Activated T-helper 1 cell treated with anti-CD3 and anti-CD28 coated beads, Interleukin-12 subunit alpha, Interleukin-12 subunit beta, Interleukin-2, Interleukin-4 antibody, amounts not matched to agents 30 ng/mL and 10 ng/mL and 1 ng/mL, durations not matched to agents 14 hours and 24 hours and 36 hours (primary cell): ENCODE measurements around the gene GNB5. TPM values are rescaled to one million over a fixed set of nuclear protein-coding genes. Genes with fewer than 3 reads are reported as not detected.
A peak's percentile ranks its signal among the peaks of the same experiment; 100 is the strongest.

ENCODE experiments used
- DNase-seq: peaks from one replicate; pipeline ENCODE4 v3.0.0; 2021; ENCODE audit warnings: low spot score
- H3K27ac Mint-ChIP-seq: one replicate; pipeline ENCODE4 v1.8.0; 2021; ENCODE audit warnings: mild to moderate bottlenecking, mixed read lengths
- H3K27me3 Mint-ChIP-seq: one replicate; pipeline ENCODE4 v1.8.0; 2022; ENCODE audit warnings: mild to moderate bottlenecking, moderate library complexity, mixed read lengths; ENCODE audit not compliant: insufficient read depth
- H3K36me3 Mint-ChIP-seq: one replicate; pipeline ENCODE4 v1.8.0; 2021; ENCODE audit warnings: low read depth, mixed read lengths
- H3K4me1 Mint-ChIP-seq: one replicate; pipeline ENCODE4 v1.8.0; 2021; ENCODE audit warnings: low read depth, mixed read lengths
- H3K4me3 Mint-ChIP-seq: one replicate; pipeline ENCODE4 v1.8.0; 2021; ENCODE audit warnings: mild to moderate bottlenecking, moderate library complexity, mixed read lengths
- H3K9me3 Mint-ChIP-seq: one replicate; pipeline ENCODE4 v1.8.0; 2021; ENCODE audit warnings: mixed read lengths
- intact Hi-C: fragments of 100-400 bp; cut with micrococcal nuclease; formaldehyde crosslinking; loops from one replicate; pipeline ENCODE4 v1.15.1; 2024
- total RNA-seq: library from RNA; stranded (reverse); gene quantifications from 2 replicates; pipeline ENCODE4 v1.2.3, GENCODE V29; 2022

Gene GNB5
- total RNA-seq, 1 donor from 2014 or later: 17.0 TPM

DNA sequence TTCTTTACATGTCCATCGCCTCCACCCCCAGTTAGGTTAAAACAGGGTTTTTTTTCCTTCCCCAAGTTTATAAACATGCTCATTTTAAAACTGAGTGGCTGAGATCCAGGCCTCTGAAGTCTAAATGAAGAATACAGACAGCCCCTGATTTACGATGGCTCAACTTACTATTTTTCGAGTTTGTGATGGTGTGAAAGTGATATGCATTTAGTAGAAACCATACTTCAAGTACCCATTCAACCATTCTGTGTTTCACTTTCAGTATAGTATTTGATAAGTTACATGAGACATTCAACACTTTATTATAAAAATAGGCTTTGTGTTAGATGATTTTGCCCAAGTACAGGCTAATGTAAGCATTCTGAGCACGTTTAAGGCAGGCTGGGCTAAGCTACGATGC, 30.5 kb upstream of the GNB5 start:
- Mint-ChIP-seq H3K4me1 (peaks cover 42% of the 10 kb centered on the region), H3K27ac (peak overlapping the region; percentile 66), H3K36me3 (no peaks in the 10 kb centered on the region), H3K27me3 (no peaks in the 10 kb centered on the region), H3K4me3 (peak overlapping the region; percentile 76), H3K9me3 (no peaks in the 10 kb centered on the region)
- DNase-seq: no peak
- intact Hi-C loops: loop anchor here (10.0 kb wide), 1 partner anchor 107 kb away; the partner anchor contains the start of gene BCL2L10

DNA sequence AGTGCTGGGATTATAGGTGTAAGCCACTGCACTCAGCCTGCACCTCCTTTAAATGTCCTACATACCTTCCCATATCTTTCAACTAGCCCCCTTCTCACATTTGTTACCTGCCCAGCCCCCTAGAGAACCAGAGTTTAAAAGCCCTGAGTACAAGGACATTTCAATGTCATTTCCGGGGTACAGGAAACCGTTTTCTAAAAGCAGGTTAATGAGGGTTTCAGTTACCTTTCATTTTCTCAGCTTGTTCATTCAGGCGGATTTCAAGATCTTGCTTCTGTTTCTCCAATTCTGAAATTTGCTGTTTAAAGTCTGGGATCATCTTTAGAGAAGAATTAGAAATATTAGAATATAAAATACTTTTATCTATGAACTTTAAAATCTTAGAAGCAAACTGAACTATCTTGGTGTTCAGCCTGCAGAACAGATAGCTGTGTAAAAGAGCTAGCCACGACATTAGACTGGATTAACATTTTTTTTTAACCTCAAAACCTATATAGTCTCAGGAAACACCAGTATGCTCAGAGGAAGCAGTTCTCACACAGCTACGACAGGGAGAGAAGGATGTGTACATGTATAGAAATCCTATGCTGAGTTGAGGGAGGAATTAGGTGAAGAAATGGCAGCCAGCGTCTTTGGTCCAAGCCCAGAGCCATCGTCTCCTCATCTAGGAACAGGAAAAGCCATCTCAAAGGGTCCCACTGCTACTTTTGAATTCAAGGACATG, 29.9 kb upstream of the GNB5 start:
- no peaks in the 10 kb centered on the region for H3K27me3 Mint-ChIP-seq
- no peaks in the 10 kb centered on the region for H3K9me3 Mint-ChIP-seq
- H3K4me1 Mint-ChIP-seq: peaks cover 42% of the 10 kb centered on the region
- H3K4me3 Mint-ChIP-seq: peak overlapping the region; percentile 76
- H3K36me3 Mint-ChIP-seq: no peaks in the 10 kb centered on the region
- DNase-seq: no peak
- peak overlapping the region; percentile 66 for H3K27ac Mint-ChIP-seq
- intact Hi-C loops: loop anchor here (10.0 kb wide), 1 partner anchor 106 kb away; the partner anchor contains the start of gene BCL2L10

- H3K27ac Mint-ChIP-seq: no peak overlapping the region
- intact Hi-C loops: loop anchor here (10.0 kb wide), 1 partner anchor 105 kb away; the partner anchor contains the start of gene BCL2L10
- H3K4me3 Mint-ChIP-seq: no peak overlapping the region
- no peak for DNase-seq
- H3K4me1 Mint-ChIP-seq: peaks cover 40% of the 10 kb centered on the region
- H3K27me3 Mint-ChIP-seq: no peaks in the 10 kb centered on the region
- no peaks in the 10 kb centered on the region for H3K36me3 Mint-ChIP-seq
- H3K9me3 Mint-ChIP-seq: no peaks in the 10 kb centered on the region
Observed at GRCh38 chr15:52220251-52220650, 29.1 kb upstream of the GNB5 start.

DNA sequence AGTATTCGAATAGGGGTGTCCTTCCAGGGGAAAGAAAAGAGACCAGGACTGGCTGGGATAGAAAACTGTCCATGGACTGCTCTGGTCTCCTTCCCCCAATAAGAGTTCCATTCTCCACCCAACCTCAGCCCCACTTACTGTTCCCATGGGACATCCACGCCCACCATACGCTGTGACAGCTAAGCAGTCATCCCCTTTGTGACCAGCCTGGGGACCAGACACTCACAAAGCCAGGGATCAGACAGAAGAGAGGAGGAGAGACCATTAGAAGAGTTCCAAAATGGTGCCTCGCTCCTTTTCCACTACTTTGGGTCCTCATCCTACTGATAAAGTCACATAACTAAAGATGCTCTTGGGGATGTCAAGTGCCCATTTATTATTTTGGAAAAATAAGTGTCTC, 27.6 kb upstream of the GNB5 start:
- Mint-ChIP-seq H3K4me3 (no peak overlapping the region), H3K4me1 (peaks cover 29% of the 10 kb centered on the region), H3K36me3 (no peaks in the 10 kb centered on the region), H3K27me3 (no peaks in the 10 kb centered on the region), H3K27ac (no peak overlapping the region), H3K9me3 (no peaks in the 10 kb centered on the region)
- intact Hi-C loops: no loop called here
- DNase-seq: no peak

DNA sequence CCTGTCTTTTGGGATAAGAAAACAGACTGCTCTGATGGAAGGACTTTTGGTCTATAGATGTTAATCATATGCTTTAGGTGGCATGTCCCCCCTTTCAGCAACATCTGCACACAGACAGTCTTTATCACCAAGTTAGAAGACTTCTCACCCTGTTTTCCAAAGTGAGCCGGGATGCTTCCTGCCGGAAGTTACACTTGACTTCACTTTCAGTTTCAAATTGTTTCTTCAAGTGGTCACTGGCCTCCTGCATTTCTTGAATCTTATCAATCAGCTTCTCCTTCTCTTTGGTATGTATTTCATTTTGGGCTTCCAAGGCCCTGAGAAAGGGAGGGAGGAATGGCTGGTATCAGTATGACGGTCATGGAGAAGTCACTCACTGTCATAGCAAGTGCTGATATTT, 27.2 kb upstream of the GNB5 start:
- H3K4me1 Mint-ChIP-seq: peaks cover 24% of the 10 kb centered on the region
- H3K9me3 Mint-ChIP-seq: no peaks in the 10 kb centered on the region
- no peak overlapping the region for H3K4me3 Mint-ChIP-seq
- no peak for DNase-seq
- no peaks in the 10 kb centered on the region for H3K36me3 Mint-ChIP-seq
- no peaks in the 10 kb centered on the region for H3K27me3 Mint-ChIP-seq
- intact Hi-C loops: no loop called here
- no peak overlapping the region for H3K27ac Mint-ChIP-seq

- Mint-ChIP-seq H3K4me1 (peaks cover 16% of the 10 kb centered on the region), H3K27ac (no peak overlapping the region), H3K9me3 (no peaks in the 10 kb centered on the region), H3K36me3 (no peaks in the 10 kb centered on the region), H3K4me3 (no peak overlapping the region), H3K27me3 (no peaks in the 10 kb centered on the region)
- intact Hi-C loops: no loop called here
- no peak for DNase-seq
Observed at GRCh38 chr15:52217186-52217585, 26.0 kb upstream of the GNB5 start.

- intact Hi-C loops: no loop called here
- Mint-ChIP-seq H3K36me3 (no peaks in the 10 kb centered on the region), H3K4me1 (no peaks in the 10 kb centered on the region), H3K27me3 (no peaks in the 10 kb centered on the region), H3K4me3 (no peak overlapping the region), H3K27ac (no peak overlapping the region), H3K9me3 (no peaks in the 10 kb centered on the region)
- DNase-seq: no peak
Observed at GRCh38 chr15:52214553-52214952, 23.4 kb upstream of the GNB5 start.

GRCh38 chr15:52213206-52213605, 22.0 kb upstream of the GNB5 start:
- intact Hi-C loops: no loop called here
- Mint-ChIP-seq H3K9me3 (no peaks in the 10 kb centered on the region), H3K36me3 (no peaks in the 10 kb centered on the region), H3K4me1 (no peaks in the 10 kb centered on the region), H3K27ac (no peak overlapping the region), H3K27me3 (peaks cover 4% of the 10 kb centered on the region), H3K4me3 (no peak overlapping the region)
- no peak for DNase-seq

GRCh38 chr15:52208306-52208946, 17.2 kb upstream of the GNB5 start:
- no peaks in the 10 kb centered on the region for H3K4me1 Mint-ChIP-seq
- H3K9me3 Mint-ChIP-seq: no peaks in the 10 kb centered on the region
- H3K36me3 Mint-ChIP-seq: no peaks in the 10 kb centered on the region
- H3K4me3 Mint-ChIP-seq: no peak overlapping the region
- H3K27me3 Mint-ChIP-seq: peaks cover 4% of the 10 kb centered on the region
- H3K27ac Mint-ChIP-seq: no peak overlapping the region
- peak; percentile 65 for DNase-seq
- intact Hi-C loops: loop anchor here (1.0 to 2.0 kb wide), 4 partner anchors 19 to 226 kb away; no protein-coding TSS in a partner anchor

- H3K27me3 Mint-ChIP-seq: peaks cover 4% of the 10 kb centered on the region
- no peak overlapping the region for H3K27ac Mint-ChIP-seq
- intact Hi-C loops: no loop called here
- H3K4me1 Mint-ChIP-seq: no peaks in the 10 kb centered on the region
- no peaks in the 10 kb centered on the region for H3K36me3 Mint-ChIP-seq
- H3K9me3 Mint-ChIP-seq: no peaks in the 10 kb centered on the region
- H3K4me3 Mint-ChIP-seq: no peak overlapping the region
- no peak for DNase-seq
Observed at GRCh38 chr15:52207191-52207590, 16.0 kb upstream of the GNB5 start.

GRCh38 chr15:52206446-52206845, 15.3 kb upstream of the GNB5 start:
- Mint-ChIP-seq H3K9me3 (no peaks in the 10 kb centered on the region), H3K4me3 (no peak overlapping the region), H3K27ac (no peak overlapping the region), H3K4me1 (no peaks in the 10 kb centered on the region), H3K36me3 (no peaks in the 10 kb centered on the region), H3K27me3 (peaks cover 4% of the 10 kb centered on the region)
- no peak for DNase-seq
- intact Hi-C loops: no loop called here

DNA sequence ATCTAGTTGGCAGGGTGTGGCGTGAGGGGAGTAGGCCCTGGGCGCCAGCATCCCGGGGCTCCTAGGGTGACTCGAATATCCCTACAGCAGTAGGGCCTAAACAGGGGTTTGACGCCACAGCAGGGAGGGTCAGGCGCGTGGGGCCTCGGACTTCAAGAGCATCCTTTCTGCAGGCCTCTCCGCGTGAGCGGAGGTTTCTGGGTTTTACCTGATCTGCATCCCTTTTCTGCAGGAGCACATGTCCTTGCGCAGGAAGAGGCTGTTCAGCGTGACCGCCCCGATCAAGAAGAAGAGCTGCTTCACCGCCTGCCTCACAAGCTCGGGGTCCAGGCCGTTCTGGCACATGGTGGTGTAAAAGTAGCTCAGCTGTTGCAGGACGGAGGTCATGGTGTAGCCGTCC, 13.5 kb upstream of the GNB5 start:
- no peak overlapping the region for H3K4me3 Mint-ChIP-seq
- no peak overlapping the region for H3K27ac Mint-ChIP-seq
- H3K36me3 Mint-ChIP-seq: no peaks in the 10 kb centered on the region
- H3K27me3 Mint-ChIP-seq: peaks cover 7% of the 10 kb centered on the region
- intact Hi-C loops: no loop called here
- no peaks in the 10 kb centered on the region for H3K9me3 Mint-ChIP-seq
- no peak for DNase-seq
- no peaks in the 10 kb centered on the region for H3K4me1 Mint-ChIP-seq

- H3K4me3 Mint-ChIP-seq: no peak overlapping the region
- H3K36me3 Mint-ChIP-seq: no peaks in the 10 kb centered on the region
- H3K9me3 Mint-ChIP-seq: no peaks in the 10 kb centered on the region
- H3K27ac Mint-ChIP-seq: no peak overlapping the region
- H3K4me1 Mint-ChIP-seq: peaks cover 4% of the 10 kb centered on the region
- peaks cover 4% of the 10 kb centered on the region for H3K27me3 Mint-ChIP-seq
- no peak for DNase-seq
- intact Hi-C loops: no loop called here
Observed at GRCh38 chr15:52200831-52201365, 9.7 kb upstream of the GNB5 start.
